Parathyroid adenoma (tissue), 2 donors: ENCODE results near the gene GIPC2.

Source experiments
- H2AFZ ChIP-seq: fragments of 300-600 bp; sonication (generic); one replicate; pipeline ENCODE4 v1.7.0; 2017; ENCODE audit warnings: antibody characterized with exemption, mild to moderate bottlenecking
- H3K27ac ChIP-seq: fragments of 300-600 bp; sonication (generic); one replicate; pipeline ENCODE4 v1.7.0; 2017
- H3K27me3 ChIP-seq: fragments of 300-600 bp; sonication (generic); one replicate; pipeline ENCODE4 v1.7.0; 2017; ENCODE audit warnings: low read length; ENCODE audit not compliant: control insufficient read depth, insufficient read depth
- H3K36me3 ChIP-seq: fragments of 300-600 bp; sonication (generic); one replicate; pipeline ENCODE4 v1.7.0; 2017; ENCODE audit warnings: low read length; ENCODE audit not compliant: control insufficient read depth, insufficient read depth
- H3K4me1 ChIP-seq: fragments of 300-600 bp; sonication (generic); one replicate; pipeline ENCODE4 v1.7.0; 2017; ENCODE audit warnings: control low read depth
- H3K4me2 ChIP-seq: fragments of 300-600 bp; sonication (generic); one replicate; pipeline ENCODE4 v1.7.0; 2017; ENCODE audit warnings: low read length
- H3K4me3 ChIP-seq: fragments of 300-600 bp; sonication (generic); one replicate; pipeline ENCODE4 v1.7.0; 2017; ENCODE audit warnings: low read depth, low read length
- H3K79me2 ChIP-seq: fragments of 300-600 bp; sonication (generic); one replicate; pipeline ENCODE4 v1.7.0; 2017; ENCODE audit warnings: control low read depth
- H3K9ac ChIP-seq: fragments of 300-600 bp; sonication (generic); one replicate; pipeline ENCODE4 v1.7.0; 2017; ENCODE audit warnings: mild to moderate bottlenecking
- H3K9me3 ChIP-seq: fragments of 300-600 bp; sonication (generic); one replicate; pipeline ENCODE4 v1.7.0; 2017; ENCODE audit warnings: low read length; ENCODE audit not compliant: control insufficient read depth
- TF ChIP-seq, protein P1 (sequence below): fragments of 300-600 bp; sonication (generic); IDR thresholded peaks from one replicate; pipeline ENCODE4 v1.7.0; 2017; ENCODE audit warnings: antibody characterized with exemption, mild to moderate bottlenecking
- donor health status: primary hyperparathyroidism.

GIPC2 gene

DNA sequence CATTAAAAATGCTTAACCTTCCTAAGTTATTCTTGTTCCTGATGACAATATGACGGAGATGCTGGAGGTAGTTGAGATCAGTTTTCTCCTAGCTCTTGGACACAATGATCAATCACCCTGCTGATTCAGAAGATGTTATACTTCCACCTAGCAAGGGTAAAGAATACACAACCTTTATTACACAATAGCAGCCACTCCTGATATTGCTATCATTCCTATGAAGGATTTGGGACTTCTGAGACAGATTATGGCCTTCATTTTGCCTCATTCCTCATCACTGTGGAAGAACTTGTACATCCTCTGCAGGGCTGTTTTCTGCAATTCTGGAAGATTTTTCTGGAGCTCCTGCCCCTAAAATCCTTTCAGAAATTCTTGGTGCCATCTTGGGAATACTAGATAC is 47.8 kb downstream of the GIPC2 start:
- H3K4me3 ChIP-seq, result no peak overlapping the region
- no peak overlapping the region for H3K9ac ChIP-seq
- no peaks in the 10 kb centered on the region for H3K27me3 ChIP-seq
- TF ChIP-seq, protein P1, sequence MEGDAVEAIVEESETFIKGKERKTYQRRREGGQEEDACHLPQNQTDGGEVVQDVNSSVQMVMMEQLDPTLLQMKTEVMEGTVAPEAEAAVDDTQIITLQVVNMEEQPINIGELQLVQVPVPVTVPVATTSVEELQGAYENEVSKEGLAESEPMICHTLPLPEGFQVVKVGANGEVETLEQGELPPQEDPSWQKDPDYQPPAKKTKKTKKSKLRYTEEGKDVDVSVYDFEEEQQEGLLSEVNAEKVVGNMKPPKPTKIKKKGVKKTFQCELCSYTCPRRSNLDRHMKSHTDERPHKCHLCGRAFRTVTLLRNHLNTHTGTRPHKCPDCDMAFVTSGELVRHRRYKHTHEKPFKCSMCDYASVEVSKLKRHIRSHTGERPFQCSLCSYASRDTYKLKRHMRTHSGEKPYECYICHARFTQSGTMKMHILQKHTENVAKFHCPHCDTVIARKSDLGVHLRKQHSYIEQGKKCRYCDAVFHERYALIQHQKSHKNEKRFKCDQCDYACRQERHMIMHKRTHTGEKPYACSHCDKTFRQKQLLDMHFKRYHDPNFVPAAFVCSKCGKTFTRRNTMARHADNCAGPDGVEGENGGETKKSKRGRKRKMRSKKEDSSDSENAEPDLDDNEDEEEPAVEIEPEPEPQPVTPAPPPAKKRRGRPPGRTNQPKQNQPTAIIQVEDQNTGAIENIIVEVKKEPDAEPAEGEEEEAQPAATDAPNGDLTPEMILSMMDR, result no peak
- no peak overlapping the region for H2AFZ ChIP-seq
- no peaks in the 10 kb centered on the region for H3K4me1 ChIP-seq
- no peaks in the 10 kb centered on the region for H3K79me2 ChIP-seq
- no peaks in the 10 kb centered on the region for H3K36me3 ChIP-seq
- H3K27ac ChIP-seq, result no peak overlapping the region
- no peak overlapping the region for H3K4me2 ChIP-seq
- H3K9me3 ChIP-seq, result no peaks in the 10 kb centered on the region

GRCh38 chr1:78094639-78095038 is 48.9 kb downstream of the GIPC2 start:
- Histone ChIP-seq H3K9ac (no peak overlapping the region), H3K4me1 (no peaks in the 10 kb centered on the region), H3K4me2 (no peak overlapping the region), H3K79me2 (no peaks in the 10 kb centered on the region), H3K27me3 (no peaks in the 10 kb centered on the region), H3K27ac (no peak overlapping the region), H3K4me3 (no peak overlapping the region), H3K36me3 (no peaks in the 10 kb centered on the region), H2AFZ (no peak overlapping the region), H3K9me3 (no peaks in the 10 kb centered on the region)
- TF ChIP-seq, protein P1, result no peak

GRCh38 chr1:78095593-78095992 is 49.8 kb downstream of the GIPC2 start:
- Histone ChIP-seq H3K4me1 (no peaks in the 10 kb centered on the region), H3K27me3 (no peaks in the 10 kb centered on the region), H3K9ac (no peak overlapping the region), H3K9me3 (no peaks in the 10 kb centered on the region), H2AFZ (peak overlapping the region; percentile 8), H3K79me2 (no peaks in the 10 kb centered on the region), H3K27ac (no peak overlapping the region), H3K36me3 (no peaks in the 10 kb centered on the region), H3K4me3 (no peak overlapping the region), H3K4me2 (no peak overlapping the region)
- TF ChIP-seq, protein P1, result no peak

DNA sequence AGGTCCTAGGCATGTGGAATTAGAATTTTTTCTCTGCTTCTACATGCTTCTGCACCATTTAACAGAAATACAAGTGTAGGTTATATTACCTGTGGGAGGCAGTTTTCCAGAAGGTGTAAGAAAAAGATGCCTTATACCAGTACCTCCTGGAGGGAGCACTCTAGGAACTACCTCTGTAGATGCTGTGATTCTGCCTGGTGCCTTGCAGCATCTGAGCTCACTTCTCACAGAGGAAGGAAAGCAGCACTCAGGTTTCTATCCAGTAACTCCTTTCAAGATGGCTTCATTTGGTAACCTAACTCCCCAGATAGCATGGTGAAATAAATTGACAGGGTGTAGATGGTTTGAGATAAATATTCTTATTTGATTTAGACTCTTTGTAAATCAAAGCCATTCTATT is 50.3 kb downstream of the GIPC2 start:
- Histone ChIP-seq H3K4me3 (no peak overlapping the region), H3K27ac (no peak overlapping the region), H3K36me3 (no peaks in the 10 kb centered on the region), H3K4me2 (no peak overlapping the region), H2AFZ (no peak overlapping the region), H3K79me2 (no peaks in the 10 kb centered on the region), H3K4me1 (no peaks in the 10 kb centered on the region), H3K27me3 (no peaks in the 10 kb centered on the region), H3K9ac (no peak overlapping the region), H3K9me3 (no peaks in the 10 kb centered on the region)
- TF ChIP-seq, protein P1, result no peak

- Histone ChIP-seq H3K4me2 (no peak overlapping the region), H2AFZ (no peak overlapping the region), H3K27ac (no peak overlapping the region), H3K36me3 (no peaks in the 10 kb centered on the region), H3K9ac (no peak overlapping the region), H3K4me1 (no peaks in the 10 kb centered on the region), H3K4me3 (no peak overlapping the region), H3K79me2 (no peaks in the 10 kb centered on the region), H3K9me3 (no peaks in the 10 kb centered on the region), H3K27me3 (no peaks in the 10 kb centered on the region)
- TF ChIP-seq, protein P1, result no peak
Observed at GRCh38 chr1:78096976-78097375, 51.2 kb downstream of the GIPC2 start.
